Mesodermal cell (in vitro differentiated cells): Measurements from ENCODE around the gene TMED10.
A peak's percentile ranks its signal among the peaks of the same experiment; 100 is the strongest.
"Not testable (repeated sequence)": the region's sequence is repeated elsewhere in the genome, so short reads cannot be mapped to it uniquely, and the experiment has no call there.

Experiments
- H3K27ac ChIP-seq: 2 replicates; pipeline ENCODE4 v1.7.0; 2013; ENCODE audit warnings: mild to moderate bottlenecking, low read depth, low read length, moderate library complexity; ENCODE audit not compliant: severe bottlenecking
- H3K36me3 ChIP-seq: 2 replicates; pipeline ENCODE4 v1.7.1; 2013; ENCODE audit warnings: mild to moderate bottlenecking, low read length, moderate library complexity; ENCODE audit not compliant: control insufficient read depth, insufficient read depth
- H3K4me1 ChIP-seq: one replicate; pipeline ENCODE4 v1.7.1; 2013; ENCODE audit warnings: mild to moderate bottlenecking, low read length; ENCODE audit not compliant: insufficient read depth, control insufficient read depth, poor library complexity, severe bottlenecking
- H3K4me3 ChIP-seq: 2 replicates; pipeline ENCODE4 v1.7.0; 2013; ENCODE audit warnings: low read length, control low read depth, mild to moderate bottlenecking; ENCODE audit not compliant: insufficient read depth, poor library complexity, severe bottlenecking; ENCODE audit errors: extremely low read depth
- H3K9me3 ChIP-seq: 2 replicates; pipeline ENCODE4 v1.7.1; 2013; ENCODE audit warnings: mild to moderate bottlenecking, low read length, moderate library complexity; ENCODE audit not compliant: control insufficient read depth
- WGBS, 2 experiments: methylation state at CpG; one replicate each; pipeline ENCODE4 v1.1.5; 2013; ENCODE audit warnings: missing lambda C conversion rate in 2 of 2; ENCODE audit not compliant: insufficient coverage in 2 of 2; 5-methylcytosine and 5-hydroxymethylcytosine counted together

TMED10 gene

GRCh38 chr14:75162631-75163030 lies 13.8 kb downstream of the TMED10 start:
- peaks cover 3% of the 10 kb centered on the region for H3K4me1 ChIP-seq
- peaks cover 25% of the 10 kb centered on the region for H3K36me3 ChIP-seq
- H3K27ac ChIP-seq: no peak overlapping the region
- no CpG with 5 or more reads among the region's 3 CpGs for WGBS, 2 experiments
- H3K9me3 ChIP-seq: no peaks in the 10 kb centered on the region
- no peak overlapping the region for H3K4me3 ChIP-seq

DNA sequence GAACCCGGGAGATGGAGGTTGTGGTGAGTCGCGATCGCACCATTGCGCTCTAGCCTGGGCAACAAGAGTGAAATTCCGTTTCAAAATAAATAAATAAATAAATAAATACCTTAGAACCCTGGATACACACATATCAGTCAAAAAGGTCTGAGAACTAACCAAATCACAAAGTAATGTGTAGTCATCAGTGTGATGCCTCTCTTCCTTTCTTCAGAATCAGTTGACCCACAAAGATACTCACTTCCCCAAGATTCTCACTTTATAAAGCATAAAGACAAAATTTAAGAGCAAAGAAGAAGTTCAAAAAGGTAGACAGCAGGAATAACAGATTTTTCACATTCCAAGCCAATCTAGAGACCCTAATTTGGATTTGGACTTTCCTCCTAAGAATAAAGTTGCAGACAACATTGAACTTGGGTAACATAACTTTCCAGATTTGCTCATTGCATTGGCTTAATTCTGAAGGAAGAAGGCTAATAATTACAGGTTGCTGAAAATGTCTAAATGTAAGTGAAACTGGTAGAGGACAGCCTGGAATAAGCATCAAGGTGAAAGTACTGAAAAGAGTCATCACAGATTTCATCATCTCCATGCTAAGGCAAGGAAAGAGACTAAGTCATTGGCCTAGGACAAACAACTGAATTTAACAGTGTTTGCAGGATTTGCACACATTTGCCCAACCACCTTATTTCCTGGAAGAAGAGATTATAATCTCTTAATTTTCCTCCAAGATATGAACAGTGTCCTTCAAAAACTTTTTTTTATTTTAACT lies 17.4 kb downstream of the TMED10 start:
- no peak overlapping the region for H3K27ac ChIP-seq
- H3K4me1 ChIP-seq: no peaks in the 10 kb centered on the region
- H3K36me3 ChIP-seq: peaks cover 28% of the 10 kb centered on the region
- no peaks in the 10 kb centered on the region for H3K9me3 ChIP-seq
- WGBS, 2 experiments: 100% methylated on average over 4 of the region's 6 CpGs; no CpG with 5 or more reads in 1 of the 2 experiments
- no peak overlapping the region for H3K4me3 ChIP-seq

DNA sequence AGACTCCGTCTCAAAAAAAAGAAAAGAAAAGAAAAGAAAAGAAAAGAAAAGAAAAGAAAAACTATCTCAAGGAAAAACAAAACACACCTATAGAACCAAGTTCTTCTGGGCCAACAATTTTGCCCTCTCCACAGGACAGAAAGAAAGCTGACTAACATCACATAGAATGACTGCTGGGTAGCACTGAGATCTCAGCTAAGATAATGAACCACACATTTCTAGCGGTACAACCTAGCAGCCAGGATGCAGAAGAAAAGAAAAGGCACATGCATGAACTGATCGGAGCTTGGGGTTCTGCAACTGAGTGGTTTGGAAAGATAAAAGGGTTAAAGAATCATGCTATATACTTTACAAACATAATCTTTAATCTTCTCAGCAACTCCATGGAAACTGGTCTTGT lies 19.5 kb downstream of the TMED10 start:
- Histone ChIP-seq H3K9me3 (no peaks in the 10 kb centered on the region), H3K27ac (no peak overlapping the region), H3K4me3 (no peak overlapping the region), H3K36me3 (peaks cover 27% of the 10 kb centered on the region), H3K4me1 (no peaks in the 10 kb centered on the region)
- no CpG with 5 or more reads among the region's 3 CpGs for WGBS, 2 experiments

DNA sequence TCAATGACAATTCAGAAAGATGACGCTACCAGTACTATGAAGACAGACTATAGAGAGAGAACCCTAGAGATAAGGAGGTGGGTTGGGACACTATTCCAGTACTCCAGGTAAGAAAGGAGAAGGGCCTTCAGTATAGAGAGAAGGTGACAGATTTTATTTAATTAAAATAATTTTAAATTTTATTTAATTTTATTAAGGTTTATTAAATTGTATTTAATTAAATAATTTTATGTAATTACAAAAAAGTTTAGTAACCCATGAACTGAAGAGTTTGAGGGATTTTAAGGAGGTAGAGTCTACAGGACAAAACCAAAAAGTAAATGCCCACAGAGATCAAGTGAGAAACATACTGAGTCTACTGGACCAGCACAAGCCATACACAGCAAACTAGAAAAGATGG lies 20.3 kb downstream of the TMED10 start:
- Histone ChIP-seq H3K9me3 (no peaks in the 10 kb centered on the region), H3K4me1 (no peaks in the 10 kb centered on the region), H3K4me3 (no peak overlapping the region), H3K27ac (no peak overlapping the region), H3K36me3 (peaks cover 30% of the 10 kb centered on the region)
- 100% methylated on average over 1 of the region's 1 CpG for WGBS, 2 experiments

DNA sequence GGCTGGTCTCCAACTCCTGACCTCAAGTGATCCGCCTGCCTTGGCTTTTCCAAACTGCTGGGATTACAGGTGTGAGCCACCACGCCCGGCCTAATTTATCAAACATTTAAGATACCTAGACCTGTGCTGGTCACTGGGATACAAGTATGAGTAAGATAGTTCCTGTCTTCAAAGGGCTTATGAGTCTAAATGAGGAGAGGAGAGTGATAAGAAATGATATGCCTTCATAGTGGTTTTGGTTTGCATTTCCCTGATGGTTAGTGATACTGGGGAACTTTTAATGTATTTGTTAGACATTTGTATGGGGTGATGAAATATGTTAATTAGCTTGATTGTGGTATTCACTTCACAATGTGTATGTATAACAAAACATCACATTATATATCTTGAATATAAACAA lies 21.2 kb downstream of the TMED10 start:
- 86% methylated on average over 1 of the region's 3 CpGs; no CpG with 5 or more reads in 1 of the 2 experiments for WGBS, 2 experiments
- Histone ChIP-seq H3K27ac (no peak overlapping the region), H3K9me3 (no peaks in the 10 kb centered on the region), H3K4me1 (no peaks in the 10 kb centered on the region), H3K36me3 (peaks cover 35% of the 10 kb centered on the region), H3K4me3 (no peak overlapping the region)

DNA sequence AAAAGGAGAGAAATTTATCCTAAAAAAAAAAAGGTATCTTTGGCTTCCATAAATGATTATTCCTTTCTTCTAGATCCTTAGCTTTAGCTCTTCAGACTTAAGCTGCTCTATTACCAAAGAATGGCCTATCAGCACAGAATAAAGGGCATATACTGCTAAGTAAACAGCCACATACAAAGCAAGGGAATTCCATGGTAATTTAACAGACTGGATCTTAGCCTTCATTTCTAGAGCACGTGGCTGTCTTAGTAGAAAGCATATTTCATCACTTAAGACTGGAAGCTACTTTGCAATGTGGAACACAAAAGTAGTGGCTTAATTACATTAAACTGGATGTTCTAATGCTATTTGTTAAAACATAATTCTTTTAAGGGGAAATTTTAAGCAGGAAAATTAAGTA lies 23.1 kb downstream of the TMED10 start:
- no peak overlapping the region for H3K27ac ChIP-seq
- no peak overlapping the region for H3K4me3 ChIP-seq
- 83 to 100% methylated on average over 1 of the region's 1 CpG for WGBS, 2 experiments
- H3K36me3 ChIP-seq: peaks cover 37% of the 10 kb centered on the region
- H3K9me3 ChIP-seq: no peaks in the 10 kb centered on the region
- H3K4me1 ChIP-seq: peaks cover 8% of the 10 kb centered on the region

GRCh38 chr14:75151851-75152250 lies 24.6 kb downstream of the TMED10 start:
- Histone ChIP-seq H3K27ac (no peak overlapping the region), H3K36me3 (peaks cover 37% of the 10 kb centered on the region), H3K4me3 (no peak overlapping the region), H3K4me1 (peaks cover 18% of the 10 kb centered on the region), H3K9me3 (no peaks in the 10 kb centered on the region)
- 80% methylated on average over 1 of the region's 1 CpG; no CpG with 5 or more reads in 1 of the 2 experiments for WGBS, 2 experiments

- not testable (repeated sequence) for H3K9me3 ChIP-seq, H3K4me3 ChIP-seq, H3K27ac ChIP-seq
- WGBS, 2 experiments: 81 to 89% methylated on average over 4 to 5 of the region's 6 CpGs
- H3K36me3 ChIP-seq: peaks cover 38% of the 10 kb centered on the region
- peaks cover 28% of the 10 kb centered on the region for H3K4me1 ChIP-seq
These were observed 25.8 kb downstream of the TMED10 start for GRCh38 chr14:75150637-75151036.

DNA sequence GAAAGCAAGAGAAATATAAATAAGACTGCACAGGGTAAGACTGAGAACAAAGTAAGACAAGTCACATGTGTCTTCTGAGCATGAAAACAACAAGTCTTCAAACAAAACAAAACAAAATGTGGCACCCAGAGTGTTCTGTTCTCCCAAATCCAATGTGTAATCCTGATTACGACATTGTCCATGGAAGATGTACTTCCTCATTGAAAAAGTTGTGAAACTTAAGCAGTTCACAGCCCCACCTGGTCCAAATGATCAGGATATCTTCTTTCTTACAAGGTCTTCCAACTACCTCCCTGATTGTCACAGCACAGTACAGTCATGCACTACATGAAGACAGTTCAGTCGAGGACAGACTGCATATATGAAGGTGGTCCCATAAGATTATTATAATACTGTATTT lies 26.3 kb downstream of the TMED10 start:
- Histone ChIP-seq H3K4me1 (peaks cover 28% of the 10 kb centered on the region), H3K4me3 (no peak overlapping the region), H3K27ac (no peak overlapping the region), H3K9me3 (no peaks in the 10 kb centered on the region), H3K36me3 (peaks cover 40% of the 10 kb centered on the region)
- 100% methylated on average over 1 of the region's 2 CpGs for WGBS, 2 experiments

DNA sequence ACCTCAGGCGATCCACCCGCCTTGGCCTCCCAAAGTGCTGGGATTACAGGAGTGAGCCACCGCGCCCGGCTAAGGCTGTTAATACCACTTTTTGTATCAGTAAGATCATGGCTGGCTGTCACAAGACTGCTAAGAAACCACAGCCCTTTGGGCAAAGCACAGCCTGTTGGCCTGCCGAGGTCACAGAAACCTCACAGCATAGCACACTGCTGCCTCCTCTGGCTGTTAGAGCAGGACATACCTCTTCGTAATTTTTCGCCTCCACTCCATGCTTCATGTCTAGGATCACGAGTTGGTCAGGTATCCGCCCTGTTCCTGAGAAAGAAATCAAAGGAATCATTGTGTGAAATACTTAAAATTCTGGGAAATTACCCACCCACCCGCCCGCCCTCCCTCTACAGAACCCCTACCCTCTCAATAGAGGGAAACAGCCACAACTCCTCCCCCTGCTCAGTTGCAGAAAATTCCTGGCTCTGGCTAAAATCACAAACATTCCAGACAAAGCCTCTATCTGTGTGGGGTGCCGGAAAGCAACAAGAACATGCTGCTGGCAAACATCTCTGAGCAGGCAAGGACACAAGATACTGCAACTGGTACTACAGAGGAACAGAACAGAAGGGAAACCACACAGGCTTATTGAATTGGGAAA lies 28.9 kb downstream of the TMED10 start:
- Histone ChIP-seq H3K4me3 (no peak overlapping the region), H3K9me3 (no peaks in the 10 kb centered on the region), H3K36me3 (peaks cover 58% of the 10 kb centered on the region), H3K4me1 (peaks cover 33% of the 10 kb centered on the region), H3K27ac (peak overlapping the region; percentile 95)
- WGBS, 2 experiments: 47 to 56% methylated on average over 7 to 8 of the region's 13 CpGs

DNA sequence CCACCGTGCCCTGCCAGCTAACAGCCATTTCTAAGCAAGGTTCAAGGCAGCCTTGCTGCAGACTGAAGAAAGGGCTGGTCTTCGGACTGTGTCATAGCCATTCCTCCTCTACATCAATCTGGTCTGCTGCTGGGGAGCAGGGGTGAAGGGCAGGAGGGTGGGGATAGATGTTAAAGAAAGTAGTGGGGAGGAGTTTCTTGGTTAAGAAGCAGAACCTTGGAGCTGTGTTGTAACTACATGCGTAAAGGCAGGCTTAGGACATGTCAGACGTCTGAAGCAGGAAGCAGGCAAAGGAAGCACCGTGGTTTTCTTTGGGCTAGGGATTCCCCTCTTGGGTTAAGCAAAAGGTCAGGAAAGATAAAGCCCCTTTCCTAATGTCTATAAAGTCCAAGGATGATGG lies 31.5 kb downstream of the TMED10 start:
- peaks cover 33% of the 10 kb centered on the region for H3K4me1 ChIP-seq
- H3K9me3 ChIP-seq: no peaks in the 10 kb centered on the region
- WGBS, 2 experiments: 83 to 100% methylated on average over 4 of the region's 5 CpGs
- peaks cover 43% of the 10 kb centered on the region for H3K36me3 ChIP-seq
- H3K4me3 ChIP-seq: no peak overlapping the region
- no peak overlapping the region for H3K27ac ChIP-seq
